ENCODE results near the gene PIP4K2A. TPM values are rescaled to one million over a fixed set of nuclear protein-coding genes. Genes with fewer than 3 reads are reported as not detected.

The PIP4K2A gene
- polyA plus RNA-seq, 1 experiment: 24.1 TPM

- no peak for TF ChIP-seq CTCF (IDR thresholded peaks at IDR 0.05; ENCODE audit: low read depth, low read length)
- POLR2A ChIA-PET: no interaction called here
- no peak for DNase-seq (ENCODE audit: low read depth, low spot score)
- Histone ChIP-seq H3K27me3 (ENCODE audit: control insufficient read depth, insufficient read depth, low read length) (no peaks in the 10 kb centered on the region), H3K4me3 (ENCODE audit: low read depth, low read length) (no peak overlapping the region), H3K27ac (ENCODE audit: low read depth, low read length) (no peak overlapping the region), H3K9me3 (ENCODE audit: control insufficient read depth, insufficient read depth, low read length) (no peaks in the 10 kb centered on the region)
- CTCF ChIA-PET: interaction anchor here (0.6 kb wide), 1 partner anchor 1239 kb away, joined by 3 read pairs; no protein-coding TSS in a partner anchor
Measured at GRCh38 chr10:22630234-22631174, 83.9 kb downstream of the PIP4K2A start.

- no peak overlapping the region for H3K27ac ChIP-seq (ENCODE audit: low read depth, low read length)
- no peak for TF ChIP-seq CTCF (IDR thresholded peaks at IDR 0.05; ENCODE audit: low read depth, low read length)
- no peak overlapping the region for H3K4me3 ChIP-seq (ENCODE audit: low read depth, low read length)
- POLR2A ChIA-PET: no interaction called here
- no peak for DNase-seq (ENCODE audit: low read depth, low spot score)
- CTCF ChIA-PET: interaction anchor here (0.6 to 0.7 kb wide), 2 partner anchors 30 to 1238 kb away, joined by 3 to 7 read pairs; no protein-coding TSS in a partner anchor
- H3K27me3 ChIP-seq (ENCODE audit: control insufficient read depth, insufficient read depth, low read length): no peaks in the 10 kb centered on the region
- no peaks in the 10 kb centered on the region for H3K9me3 ChIP-seq (ENCODE audit: control insufficient read depth, insufficient read depth, low read length)
Measured at GRCh38 chr10:22629852-22630233, 84.5 kb downstream of the PIP4K2A start.

GRCh38 chr10:22629126-22629525 lies 85.3 kb downstream of the PIP4K2A start:
- no peaks in the 10 kb centered on the region for H3K27me3 ChIP-seq (ENCODE audit: control insufficient read depth, insufficient read depth, low read length)
- H3K9me3 ChIP-seq (ENCODE audit: control insufficient read depth, insufficient read depth, low read length): no peaks in the 10 kb centered on the region
- CTCF ChIA-PET: interaction anchor here (0.8 kb wide), 1 partner anchor 360 kb away, joined by 3 read pairs; no protein-coding TSS in a partner anchor
- POLR2A ChIA-PET: no interaction called here
- H3K27ac ChIP-seq (ENCODE audit: low read depth, low read length): no peak overlapping the region
- DNase-seq (ENCODE audit: low read depth, low spot score): no peak
- no peak overlapping the region for H3K4me3 ChIP-seq (ENCODE audit: low read depth, low read length)
- TF ChIP-seq CTCF (IDR thresholded peaks at IDR 0.05; ENCODE audit: low read depth, low read length): no peak

GRCh38 chr10:22628309-22628708 lies 86.1 kb downstream of the PIP4K2A start:
- no peak for DNase-seq (ENCODE audit: low read depth, low spot score)
- TF ChIP-seq CTCF (IDR thresholded peaks at IDR 0.05; ENCODE audit: low read depth, low read length): no peak
- H3K27me3 ChIP-seq (ENCODE audit: control insufficient read depth, insufficient read depth, low read length): no peaks in the 10 kb centered on the region
- H3K9me3 ChIP-seq (ENCODE audit: control insufficient read depth, insufficient read depth, low read length): no peaks in the 10 kb centered on the region
- H3K4me3 ChIP-seq (ENCODE audit: low read depth, low read length): no peak overlapping the region
- no peak overlapping the region for H3K27ac ChIP-seq (ENCODE audit: low read depth, low read length)
- CTCF ChIA-PET: no interaction called here
- POLR2A ChIA-PET: no interaction called here

GRCh38 chr10:22626784-22627183 lies 87.6 kb downstream of the PIP4K2A start:
- no peak for DNase-seq (ENCODE audit: low read depth, low spot score)
- POLR2A ChIA-PET: interaction anchor here (0.5 kb wide), 1 partner anchor 13 kb away, joined by 8 read pairs; no protein-coding TSS in a partner anchor
- CTCF ChIA-PET: interaction anchor here (1.5 kb wide), 1 partner anchor 53 kb away, joined by 4 read pairs; no protein-coding TSS in a partner anchor
- Histone ChIP-seq H3K4me3 (ENCODE audit: low read depth, low read length) (no peak overlapping the region), H3K27me3 (ENCODE audit: control insufficient read depth, insufficient read depth, low read length) (no peaks in the 10 kb centered on the region), H3K27ac (ENCODE audit: low read depth, low read length) (no peak overlapping the region), H3K9me3 (ENCODE audit: control insufficient read depth, insufficient read depth, low read length) (no peaks in the 10 kb centered on the region)
- no peak for TF ChIP-seq CTCF (IDR thresholded peaks at IDR 0.05; ENCODE audit: low read depth, low read length)
